Smooth muscle cell (in vitro differentiated cells): ENCODE measurements around the gene BDKRB1. TPM values are rescaled to one million over a fixed set of nuclear protein-coding genes. Genes with fewer than 3 reads are reported as not detected.

Experiments used
- DNase-seq: peaks from one replicate; lab custom pipeline; 2025; ENCODE audit not compliant: unreplicated experiment; lab: John Stamatoyannopoulos, UW
- H2AFZ ChIP-seq: fragments of 200-600 bp; sonication (generic); 2 replicates; pipeline ENCODE4 v1.6.0; 2016; ENCODE audit warnings: antibody characterized with exemption, low read depth, mild to moderate bottlenecking
- H3F3A ChIP-seq: fragments of 200-600 bp; sonication (generic); 2 replicates; pipeline ENCODE4 v1.6.0; 2017; ENCODE audit warnings: antibody characterized with exemption, low read depth
- H3K27ac ChIP-seq: fragments of 200-600 bp; sonication (generic); 2 replicates; pipeline ENCODE4 v1.5.1; 2016; ENCODE audit warnings: low read depth, mild to moderate bottlenecking
- H3K27me3 ChIP-seq: fragments of 200-600 bp; sonication (generic); 2 replicates; pipeline ENCODE4 v1.6.1; 2016; ENCODE audit warnings: low read depth, mild to moderate bottlenecking
- H3K36me3 ChIP-seq: fragments of 200-600 bp; sonication (generic); 2 replicates; pipeline ENCODE4 v1.5.1; 2016; ENCODE audit warnings: low read depth
- H3K4me1 ChIP-seq: fragments of 200-600 bp; sonication (generic); 2 replicates; pipeline ENCODE4 v1.5.1; 2016; ENCODE audit warnings: low read depth
- H3K4me2 ChIP-seq: fragments of 200-600 bp; sonication (generic); 2 replicates; pipeline ENCODE4 v1.6.0; 2016; ENCODE audit warnings: mild to moderate bottlenecking
- H3K4me3 ChIP-seq: fragments of 200-600 bp; sonication (generic); 2 replicates; pipeline ENCODE4 v1.5.1; 2016; ENCODE audit warnings: mild to moderate bottlenecking
- H3K79me2 ChIP-seq: fragments of 200-600 bp; sonication (generic); 2 replicates; pipeline ENCODE4 v1.6.0; 2016; ENCODE audit warnings: low read depth, mild to moderate bottlenecking
- H3K9ac ChIP-seq: fragments of 200-600 bp; sonication (generic); 2 replicates; pipeline ENCODE4 v1.6.0; 2016; ENCODE audit warnings: low read depth
- H3K9me3 ChIP-seq: fragments of 200-600 bp; sonication (generic); replicated peaks from 2 replicates; pipeline ENCODE4 v1.5.1; 2016; ENCODE audit warnings: low read depth
- H4K20me1 ChIP-seq: fragments of 200-600 bp; sonication (generic); 2 replicates; pipeline ENCODE4 v1.6.0; 2016; ENCODE audit warnings: low read depth
- WGBS: methylation state at CpG from one replicate; pipeline ENCODE4 v1.1.7; 2016; ENCODE audit warnings: low lambda C conversion rate; 5-methylcytosine and 5-hydroxymethylcytosine counted together
- polyA plus RNA-seq: library from polyadenylated mRNA; unstranded; fragments of >200 nt; fragmentation: Nextera tagmentation; extraction: Ambion mirVana; gene quantifications from 2 replicates; pipeline ENCODE4 v1.2.1, GENCODE V29; 2016
- total RNA-seq: library from RNA; depleted of rRNA; stranded (reverse); fragments of >200 nt; gene quantifications from 2 replicates; pipeline ENCODE4 v1.2.3, GENCODE V29; 2014
- TF ChIP-seq, protein P1 (sequence below): fragments of 200-600 bp; sonication (generic); IDR thresholded peaks from 2 replicates; pipeline ENCODE4 v1.5.1; 2017; ENCODE audit warnings: borderline replicate concordance, mild to moderate bottlenecking, antibody characterized with exemption; ENCODE audit not compliant: insufficient read depth, poor library complexity, severe bottlenecking

The BDKRB1 gene
- total and polyA plus RNA-seq, 2 experiments from 2014 or later = 28.2 to 29.3 TPM

GRCh38 chr14:96284430-96284829 lies 28.4 kb downstream of the BDKRB1 start:
- H3K4me1 ChIP-seq = peaks cover 19% of the 10 kb centered on the region
- no peak overlapping the region for H3K9ac ChIP-seq

DNA sequence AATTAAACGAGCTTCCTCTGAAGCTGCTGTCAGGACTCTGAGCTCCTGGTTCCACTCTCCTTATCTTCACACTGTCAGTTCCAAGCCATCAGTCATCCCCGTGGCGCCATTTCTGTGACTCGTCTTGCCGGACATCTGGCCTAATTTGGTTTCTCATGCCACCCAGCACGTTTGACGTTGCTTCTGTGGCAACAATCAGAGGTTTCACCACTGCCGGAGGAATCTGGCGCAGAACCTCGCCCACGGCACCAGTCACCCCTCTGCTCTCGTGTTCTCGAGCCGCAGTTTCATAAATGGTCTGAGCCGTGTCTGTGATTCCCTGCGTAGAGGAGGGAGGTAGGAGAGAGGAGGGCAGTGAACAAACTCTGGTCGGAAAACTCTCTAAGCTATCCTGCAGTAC lies 29.7 kb downstream of the BDKRB1 start:
- 7% methylated on average over 17 of the region's 17 CpGs for WGBS
- TF ChIP-seq, protein P1, sequence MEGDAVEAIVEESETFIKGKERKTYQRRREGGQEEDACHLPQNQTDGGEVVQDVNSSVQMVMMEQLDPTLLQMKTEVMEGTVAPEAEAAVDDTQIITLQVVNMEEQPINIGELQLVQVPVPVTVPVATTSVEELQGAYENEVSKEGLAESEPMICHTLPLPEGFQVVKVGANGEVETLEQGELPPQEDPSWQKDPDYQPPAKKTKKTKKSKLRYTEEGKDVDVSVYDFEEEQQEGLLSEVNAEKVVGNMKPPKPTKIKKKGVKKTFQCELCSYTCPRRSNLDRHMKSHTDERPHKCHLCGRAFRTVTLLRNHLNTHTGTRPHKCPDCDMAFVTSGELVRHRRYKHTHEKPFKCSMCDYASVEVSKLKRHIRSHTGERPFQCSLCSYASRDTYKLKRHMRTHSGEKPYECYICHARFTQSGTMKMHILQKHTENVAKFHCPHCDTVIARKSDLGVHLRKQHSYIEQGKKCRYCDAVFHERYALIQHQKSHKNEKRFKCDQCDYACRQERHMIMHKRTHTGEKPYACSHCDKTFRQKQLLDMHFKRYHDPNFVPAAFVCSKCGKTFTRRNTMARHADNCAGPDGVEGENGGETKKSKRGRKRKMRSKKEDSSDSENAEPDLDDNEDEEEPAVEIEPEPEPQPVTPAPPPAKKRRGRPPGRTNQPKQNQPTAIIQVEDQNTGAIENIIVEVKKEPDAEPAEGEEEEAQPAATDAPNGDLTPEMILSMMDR = no peak
- H3K4me3 ChIP-seq = peak overlapping the region; percentile 23

More at GRCh38 chr14:96284430-96284829, 28.4 kb downstream of the BDKRB1 start:
- Histone ChIP-seq H3K36me3 (no peaks in the 10 kb centered on the region), H4K20me1 (no peaks in the 10 kb centered on the region), H3F3A (peaks cover 10% of the 10 kb centered on the region), H3K9me3 (no peaks in the 10 kb centered on the region), H3K79me2 (no peaks in the 10 kb centered on the region), H3K4me3 (no peak overlapping the region), H3K27ac (peak overlapping the region; percentile 92), H3K27me3 (no peaks in the 10 kb centered on the region), H3K4me2 (no peak overlapping the region), H2AFZ (no peak overlapping the region)
- DNase-seq = no peak
- TF ChIP-seq, protein P1 = no peak
- WGBS = 92% methylated on average over 1 of the region's 1 CpG

DNA sequence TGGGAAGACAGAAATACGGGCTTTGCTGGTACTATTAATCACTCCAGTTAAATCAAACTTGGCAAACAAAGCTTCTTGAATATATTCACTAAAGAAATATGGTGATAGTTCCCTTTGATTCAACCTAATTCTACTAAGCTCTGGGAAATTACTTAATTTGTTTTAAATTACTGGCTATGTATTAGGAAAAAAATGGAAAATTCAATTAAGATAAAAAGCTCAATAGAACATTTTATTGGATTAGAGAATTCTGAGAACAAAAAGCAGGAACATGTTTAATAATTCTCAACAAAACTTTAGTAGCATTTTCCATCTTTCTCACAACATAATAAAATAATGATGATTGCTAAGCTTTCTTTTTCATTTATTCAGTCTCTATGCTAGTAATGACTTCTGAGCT lies 30.2 kb downstream of the BDKRB1 start:
- no peaks in the 10 kb centered on the region for H3K9me3 ChIP-seq
- TF ChIP-seq, protein P1 = no peak
- H3K79me2 ChIP-seq = no peaks in the 10 kb centered on the region
- peak overlapping the region; percentile 92 for H3K27ac ChIP-seq
- peak overlapping the region; percentile 23 for H3K4me3 ChIP-seq
- H3K27me3 ChIP-seq = no peaks in the 10 kb centered on the region
- H4K20me1 ChIP-seq = no peaks in the 10 kb centered on the region
- H3K4me1 ChIP-seq = peaks cover 19% of the 10 kb centered on the region
- 73% methylated on average over 1 of the region's 1 CpG for WGBS
- peak overlapping the region; percentile 78 for H3K4me2 ChIP-seq
- H3K36me3 ChIP-seq = peaks cover 3% of the 10 kb centered on the region
- no peak overlapping the region for H2AFZ ChIP-seq
- H3K9ac ChIP-seq = peak overlapping the region; percentile 75
- DNase-seq = no peak
- H3F3A ChIP-seq = peaks cover 10% of the 10 kb centered on the region

More for the DNA sequence above, 29.7 kb downstream of the BDKRB1 start:
- H3K79me2 ChIP-seq = no peaks in the 10 kb centered on the region
- peak overlapping the region; percentile 75 for H3K9ac ChIP-seq
- no peak overlapping the region for H2AFZ ChIP-seq
- no peak for DNase-seq
- no peaks in the 10 kb centered on the region for H3K27me3 ChIP-seq
- peak overlapping the region; percentile 92 for H3K27ac ChIP-seq
- peaks cover under 1% of the 10 kb centered on the region for H3K36me3 ChIP-seq
- no peaks in the 10 kb centered on the region for H3K9me3 ChIP-seq
- peaks cover 10% of the 10 kb centered on the region for H3F3A ChIP-seq
- no peaks in the 10 kb centered on the region for H4K20me1 ChIP-seq
- H3K4me2 ChIP-seq = peak overlapping the region; percentile 78
- H3K4me1 ChIP-seq = peaks cover 19% of the 10 kb centered on the region

DNA sequence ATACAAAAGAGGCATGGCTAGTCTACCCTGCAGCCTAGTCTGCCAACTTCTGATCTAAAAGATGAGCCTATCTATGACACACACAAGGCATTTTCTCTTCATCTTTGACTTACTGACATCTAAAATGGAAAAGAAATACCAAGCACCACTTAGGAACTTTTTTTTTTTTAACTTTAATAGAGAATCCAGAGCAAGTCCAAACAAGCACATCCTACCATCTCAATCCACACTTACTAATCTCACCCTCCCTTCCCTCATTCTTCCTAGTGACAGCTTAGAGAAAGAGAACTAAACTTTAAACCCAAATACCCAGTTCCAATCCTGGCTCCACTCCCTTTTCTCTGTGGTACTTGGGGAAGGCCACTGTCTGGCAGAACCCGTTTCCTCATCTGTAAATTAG lies 31.8 kb downstream of the BDKRB1 start:
- DNase-seq = no peak
- Histone ChIP-seq H3K9me3 (no peaks in the 10 kb centered on the region), H4K20me1 (no peaks in the 10 kb centered on the region), H3F3A (peaks cover 10% of the 10 kb centered on the region), H3K9ac (no peak overlapping the region), H3K79me2 (no peaks in the 10 kb centered on the region), H2AFZ (no peak overlapping the region), H3K4me3 (no peak overlapping the region), H3K27ac (peak overlapping the region; percentile 2), H3K36me3 (peaks cover 3% of the 10 kb centered on the region), H3K4me1 (peaks cover 9% of the 10 kb centered on the region), H3K27me3 (no peaks in the 10 kb centered on the region), H3K4me2 (no peak overlapping the region)
- WGBS = 82% methylated on average over 1 of the region's 1 CpG
- TF ChIP-seq, protein P1 = no peak
